Ovary (tissue), 9 donors: ENCODE measurements around the gene HOXC12. TPM values are rescaled to one million over a fixed set of nuclear protein-coding genes. Genes with fewer than 3 reads are reported as not detected.
A peak's percentile ranks its signal among the peaks of the same experiment; 100 is the strongest.

ENCODE experiments used
- DNase-seq, 5 donors: peaks; one replicate each; pipeline ENCODE4 v3.0.0-alpha.2; 2019 to 2020
- H3K27ac ChIP-seq, 2 donors: fragments of 200-600 bp; one replicate each; pipeline versions ENCODE4 v1.5.1 to v1.8.0; 2019 to 2022
- H3K27me3 ChIP-seq: fragments of 200-600 bp; one replicate; pipeline ENCODE4 v1.8.0; 2022
- H3K36me3 ChIP-seq: fragments of 200-600 bp; sonication (generic); one replicate; pipeline ENCODE4 v1.5.1; 2019
- H3K4me1 ChIP-seq: one replicate; pipeline ENCODE4 v1.8.1; 2013; ENCODE audit warnings: mild to moderate bottlenecking, moderate library complexity; ENCODE audit not compliant: insufficient read depth
- H3K4me3 ChIP-seq: fragments of 200-600 bp; sonication (generic); one replicate; pipeline ENCODE4 v1.5.1; 2017
- H3K9me3 ChIP-seq, 2 donors: fragments of 200-600 bp in 1 of 2; sonication (generic) in 1 of 2; one replicate each; pipeline versions ENCODE4 v1.5.1 to v1.8.1; 2013 to 2019; ENCODE audit warnings: mild to moderate bottlenecking in 1 of 2, moderate library complexity in 1 of 2
- EP300 ChIP-seq: sonication (generic); formaldehyde crosslinking; IDR thresholded peaks from one replicate; pipeline ENCODE4 v1.6.1; 2017; ENCODE audit warnings: antibody characterized with exemption
- POLR2A ChIP-seq: fragments of 450-650 bp; IDR thresholded peaks from one replicate; pipeline ENCODE4 v1.6.1; 2017; ENCODE audit warnings: antibody characterized with exemption, mild to moderate bottlenecking, moderate library complexity
- WGBS, 3 donors: extraction: QIAGEN DNeasy Blood & Tissue Kit in 1 of 3; methylation state at CpG; one replicate each; pipeline versions ENCODE4 v1.1.5 to v1.1.7; 2013 to 2017; 5-methylcytosine and 5-hydroxymethylcytosine counted together
- intact Hi-C, 4 donors: fragments of 100-400 bp; cut with DNase I; formaldehyde crosslinking; loops; one replicate each; pipeline versions ENCODE4 v1.11.0 to v1.15.1; 2022 to 2023
- polyA plus RNA-seq, 2 donors: library from polyadenylated mRNA; stranded (reverse); fragments of 200-250 nt in 1 of 2; fragments of 350-450 nt in 1 of 2; fragmentation: Illumina TruSeq in 1 of 2; extraction: RNeasy Lipid Tissue Mini Kit (QIAGEN cat#74804) in 1 of 2; gene quantifications; one replicate each; pipeline ENCODE4 v1.2.3, GENCODE V29; 2013 to 2014
- total RNA-seq, 7 donors: library from RNA; depleted of rRNA in 2 of 7; stranded (reverse); fragments of >200 nt in 2 of 7; fragmentation: NEBNext Ultra II Directional in 3 of 7; extraction: Animal tissue kit (Norgen Biotek cat#: 25700) in 3 of 7; gene quantifications; one replicate each; pipeline versions ENCODE4 v1.1.0 to v1.2.4, GENCODE V29; 2016 to 2023
- TF ChIP-seq, protein P1 (sequence below), 3 donors: fragments of 450-650 bp in 2 of 3; fragments of 200-600 bp in 1 of 3; IDR thresholded peaks; one replicate each; pipeline versions ENCODE4 v1.5.1 to v1.8.0; 2016 to 2022; ENCODE audit warnings: antibody characterized with exemption in 3 of 3, mild to moderate bottlenecking in 1 of 3
- donor health status: DM: no; HTN: no; CAD: no; lungs with moderate emphysema.
- donor health status: DM: no; HTN: no; CAD: no.
- donor health status: Bipolar disorder and iron deficiency.
- donor health status: DM: yes; HTN: yes; CAD: no.
- donor health status: DM: no; HTN: no; CAD: no.
- donor health status: DM: yes; HTN: yes; CAD: no.

HOXC12 gene
- total and polyA plus RNA-seq, 9 donors, result not detected

DNA sequence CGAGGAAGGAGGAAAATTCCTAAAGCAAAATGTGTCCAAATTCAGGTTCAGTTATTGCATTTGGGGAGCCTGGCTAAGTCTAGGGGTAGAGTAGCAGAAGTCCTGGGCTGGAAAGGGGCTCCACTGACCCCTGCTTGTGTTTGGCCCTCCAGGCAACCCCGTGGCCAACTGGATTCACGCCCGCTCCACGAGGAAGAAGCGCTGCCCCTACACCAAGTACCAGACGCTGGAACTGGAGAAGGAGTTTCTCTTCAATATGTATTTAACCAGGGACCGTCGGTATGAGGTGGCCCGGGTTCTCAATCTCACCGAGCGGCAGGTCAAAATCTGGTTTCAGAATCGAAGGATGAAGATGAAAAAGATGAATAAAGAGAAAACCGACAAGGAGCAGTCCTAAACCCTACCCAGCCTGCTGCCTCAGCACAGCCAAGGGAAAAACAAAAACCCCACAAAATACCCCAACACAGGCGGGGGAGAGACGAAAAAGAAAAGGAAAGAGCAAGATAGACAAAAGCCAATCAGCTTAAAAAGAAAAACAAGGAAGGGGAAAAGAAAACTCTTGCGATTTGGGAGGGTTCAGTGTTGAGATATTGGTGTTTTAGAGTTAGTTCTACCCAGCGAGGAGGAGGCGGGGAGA, 47.7 kb downstream of the HOXC12 start:
- no peaks in the 10 kb centered on the region for H3K36me3 ChIP-seq
- DNase-seq, result peak in 1 of 5 donors; percentile 32
- TF ChIP-seq, protein P1, sequence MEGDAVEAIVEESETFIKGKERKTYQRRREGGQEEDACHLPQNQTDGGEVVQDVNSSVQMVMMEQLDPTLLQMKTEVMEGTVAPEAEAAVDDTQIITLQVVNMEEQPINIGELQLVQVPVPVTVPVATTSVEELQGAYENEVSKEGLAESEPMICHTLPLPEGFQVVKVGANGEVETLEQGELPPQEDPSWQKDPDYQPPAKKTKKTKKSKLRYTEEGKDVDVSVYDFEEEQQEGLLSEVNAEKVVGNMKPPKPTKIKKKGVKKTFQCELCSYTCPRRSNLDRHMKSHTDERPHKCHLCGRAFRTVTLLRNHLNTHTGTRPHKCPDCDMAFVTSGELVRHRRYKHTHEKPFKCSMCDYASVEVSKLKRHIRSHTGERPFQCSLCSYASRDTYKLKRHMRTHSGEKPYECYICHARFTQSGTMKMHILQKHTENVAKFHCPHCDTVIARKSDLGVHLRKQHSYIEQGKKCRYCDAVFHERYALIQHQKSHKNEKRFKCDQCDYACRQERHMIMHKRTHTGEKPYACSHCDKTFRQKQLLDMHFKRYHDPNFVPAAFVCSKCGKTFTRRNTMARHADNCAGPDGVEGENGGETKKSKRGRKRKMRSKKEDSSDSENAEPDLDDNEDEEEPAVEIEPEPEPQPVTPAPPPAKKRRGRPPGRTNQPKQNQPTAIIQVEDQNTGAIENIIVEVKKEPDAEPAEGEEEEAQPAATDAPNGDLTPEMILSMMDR (IDR thresholded peaks at IDR 0.05), result no peak
- TF ChIP-seq POLR2A (no peak), EP300 (no peak)
- no peaks in the 10 kb centered on the region for H3K27me3 ChIP-seq
- H3K4me3 ChIP-seq, result no peak overlapping the region
- no peaks in the 10 kb centered on the region for H3K9me3 ChIP-seq
- H3K4me1 ChIP-seq, result peaks cover 3% of the 10 kb centered on the region
- no peak overlapping the region for H3K27ac ChIP-seq
- intact Hi-C loops, result loop anchor here in 3 of 4 donors (5.0 to 10.0 kb wide), 3 partner anchors 205 to 372 kb away; partner anchors contain the start of gene GPR84 (in 2 of the 3)
- 70 to 85% (median 78%) methylated on average over 19 of the region's 19 CpGs for WGBS, 3 donors

DNA sequence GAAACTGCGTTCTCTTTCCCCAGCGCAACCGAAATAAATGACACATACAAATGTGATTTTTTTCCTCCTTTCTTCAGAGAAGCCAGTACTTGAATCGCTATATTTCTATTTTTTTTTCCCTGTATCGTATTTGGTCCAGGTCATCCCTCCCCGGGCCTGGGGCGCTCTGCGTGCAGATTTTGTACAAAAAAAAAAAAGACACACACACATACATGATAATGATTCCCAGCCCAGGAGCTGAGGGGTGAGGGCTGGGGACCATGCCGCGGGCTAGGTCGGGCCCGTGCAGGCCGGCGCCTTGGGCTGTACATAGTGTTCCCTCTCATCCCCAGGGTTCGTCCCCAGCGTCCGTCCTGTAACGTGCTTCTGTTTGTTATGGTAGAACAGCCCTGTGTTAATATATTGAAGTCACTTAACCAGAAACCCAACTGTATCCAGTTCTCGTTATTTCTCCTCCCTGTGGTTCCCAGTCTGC, 48.2 kb downstream of the HOXC12 start:
- WGBS, 3 donors, result 75 to 93% (median 91%) methylated on average over 19 of the region's 19 CpGs
- intact Hi-C loops, result loop anchor here in 3 of 4 donors (5.0 to 10.0 kb wide), 3 partner anchors 204 to 372 kb away; partner anchors contain the start of gene GPR84 (in 2 of the 3)
- Histone ChIP-seq H3K4me3 (no peak overlapping the region), H3K27ac (no peak overlapping the region), H3K4me1 (peaks cover 3% of the 10 kb centered on the region), H3K27me3 (no peaks in the 10 kb centered on the region), H3K9me3 (no peaks in the 10 kb centered on the region), H3K36me3 (no peaks in the 10 kb centered on the region)
- no peak for DNase-seq
- TF ChIP-seq EP300 (no peak), POLR2A (no peak)
- TF ChIP-seq, protein P1 (IDR thresholded peaks at IDR 0.05), result no peak

DNA sequence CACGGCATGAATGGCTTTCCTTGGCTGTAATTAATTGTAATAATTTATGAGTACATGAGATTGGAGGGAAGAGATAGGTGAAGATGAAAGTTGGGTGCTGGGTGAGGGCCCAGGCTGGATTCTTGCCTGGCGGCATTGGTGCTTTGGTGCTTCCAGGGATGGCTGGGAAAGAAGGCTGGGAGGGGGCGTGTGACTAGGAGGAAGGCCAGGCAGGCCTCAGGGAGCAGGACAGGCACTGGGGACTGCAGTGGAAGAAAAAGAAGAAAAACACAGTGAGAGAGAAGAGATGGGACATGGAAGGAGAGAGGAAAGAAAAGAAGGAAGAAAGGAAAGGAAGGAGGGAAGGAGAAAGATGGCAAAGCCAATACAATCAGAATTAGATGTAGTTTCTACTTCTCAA, 48.9 kb downstream of the HOXC12 start:
- no peaks in the 10 kb centered on the region for H3K9me3 ChIP-seq
- DNase-seq, result no peak
- H3K27me3 ChIP-seq, result no peaks in the 10 kb centered on the region
- TF ChIP-seq EP300, result no peak
- no peak for TF ChIP-seq POLR2A
- TF ChIP-seq, protein P1 (IDR thresholded peaks at IDR 0.05), result no peak
- H3K36me3 ChIP-seq, result no peaks in the 10 kb centered on the region
- intact Hi-C loops, result loop anchor here (2.0 to 10.0 kb wide), 5 partner anchors 189 to 371 kb away; partner anchors contain the start of gene GPR84 (in 2 of the 4)
- peaks cover 3% of the 10 kb centered on the region for H3K4me1 ChIP-seq
- WGBS, 3 donors, result 46 to 84% (median 82%) methylated on average over 3 of the region's 3 CpGs
- H3K27ac ChIP-seq, result no peak overlapping the region
- no peak overlapping the region for H3K4me3 ChIP-seq

DNA sequence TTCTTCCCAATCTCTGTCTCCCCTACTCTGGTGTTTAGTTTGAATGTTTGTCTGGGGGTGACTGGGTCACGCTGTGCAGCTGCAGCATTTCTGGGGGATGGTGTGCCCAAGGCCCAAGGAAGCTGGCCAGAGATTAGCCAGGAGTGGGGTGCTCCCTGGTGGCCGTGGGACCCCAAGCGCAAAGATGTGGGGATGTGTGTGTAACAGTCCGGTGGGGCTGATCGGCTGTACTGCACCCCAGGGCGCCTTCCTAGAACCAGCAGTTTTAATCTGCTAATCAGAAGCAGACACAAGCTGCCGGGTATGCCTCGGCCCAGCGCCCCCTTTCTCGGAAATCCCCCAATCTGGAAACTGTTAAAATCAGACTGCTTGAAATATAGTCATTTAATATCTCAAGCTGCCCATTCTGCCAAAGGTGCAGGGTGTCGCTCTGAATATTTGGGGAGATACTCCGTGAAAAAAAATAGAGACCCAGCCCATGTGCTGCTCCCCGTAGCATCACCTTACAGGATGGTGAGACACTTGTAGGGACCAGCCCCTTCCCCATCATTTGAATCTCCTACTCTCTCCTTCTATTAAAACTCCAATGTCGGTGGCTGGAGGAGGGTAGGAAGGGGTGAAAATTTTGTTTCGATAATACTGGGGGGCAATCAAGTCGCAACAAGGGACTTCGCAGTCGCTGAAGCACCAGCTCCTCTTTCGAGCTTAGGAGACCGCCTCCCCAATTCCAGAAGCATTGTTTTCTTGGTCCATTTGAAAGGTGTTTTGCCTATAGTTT, 49.5 kb downstream of the HOXC12 start:
- 65 to 83% (median 82%) methylated on average over 20 of the region's 20 CpGs for WGBS, 3 donors
- TF ChIP-seq, protein P1 (IDR thresholded peaks at IDR 0.05), result no peak
- DNase-seq, result no peak
- intact Hi-C loops, result loop anchor here (2.0 to 10.0 kb wide), 5 partner anchors 189 to 371 kb away; partner anchors contain the start of gene GPR84 (in 2 of the 4)
- H3K27me3 ChIP-seq, result no peaks in the 10 kb centered on the region
- H3K4me3 ChIP-seq, result no peak overlapping the region
- H3K4me1 ChIP-seq, result peaks cover 3% of the 10 kb centered on the region
- H3K27ac ChIP-seq, result no peak overlapping the region
- H3K9me3 ChIP-seq, result no peaks in the 10 kb centered on the region
- H3K36me3 ChIP-seq, result no peaks in the 10 kb centered on the region
